HG02623 (cell line): ENCODE results near the gene RPF1.
"Not testable (repeated sequence)": the region's sequence is repeated elsewhere in the genome, so short reads cannot be mapped to it uniquely, and the experiment has no call there.

ENCODE experiments used
- ATAC-seq: cut with Tn5 transposase; IDR thresholded peaks from one replicate; pipeline ENCODE4 v1.9.1; 2021; ENCODE audit warnings: moderate library complexity; ENCODE audit not compliant: unreplicated experiment

Gene RPF1

GRCh38 chr1:84492726-84493125 lies 13.7 kb downstream of the RPF1 start:
- no peak for ATAC-seq

DNA sequence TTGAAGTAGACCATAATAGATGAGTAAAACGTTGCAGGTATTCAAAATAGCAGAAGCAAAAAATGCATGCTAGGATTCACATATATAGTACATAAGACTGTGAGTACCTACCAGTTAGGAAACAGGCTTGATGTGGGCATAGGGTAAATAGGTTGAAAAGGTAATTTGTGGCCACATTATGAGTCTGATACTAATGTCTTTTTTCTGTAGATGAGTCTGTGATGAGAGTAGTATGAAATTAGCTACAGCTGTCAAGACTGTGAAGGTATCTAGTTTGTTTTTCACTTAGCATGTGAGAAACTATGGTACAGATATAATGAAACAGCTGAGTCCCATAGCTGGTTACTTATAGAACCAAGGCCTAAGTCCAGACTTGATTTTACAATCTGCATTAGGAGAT lies 14.7 kb downstream of the RPF1 start:
- no peak for ATAC-seq

DNA sequence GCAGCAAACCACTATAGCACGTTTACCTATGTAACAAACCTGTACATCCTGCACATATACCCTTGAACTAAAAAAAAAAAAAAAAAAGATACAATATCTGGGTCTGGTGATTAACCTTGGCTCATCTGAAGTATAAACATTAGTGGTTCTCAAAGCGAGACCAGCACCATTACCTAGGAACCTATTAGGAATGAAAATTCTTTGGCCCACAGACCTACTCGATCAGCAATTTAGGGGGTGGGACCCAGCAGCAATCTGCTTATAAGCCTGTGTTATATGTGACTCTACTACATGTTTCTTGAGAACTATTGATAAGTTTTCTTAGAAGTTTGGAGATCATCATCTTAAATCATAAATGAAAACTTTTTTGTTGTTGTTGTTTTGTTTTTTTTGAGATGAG lies 17.4 kb downstream of the RPF1 start:
- no peak for ATAC-seq

DNA sequence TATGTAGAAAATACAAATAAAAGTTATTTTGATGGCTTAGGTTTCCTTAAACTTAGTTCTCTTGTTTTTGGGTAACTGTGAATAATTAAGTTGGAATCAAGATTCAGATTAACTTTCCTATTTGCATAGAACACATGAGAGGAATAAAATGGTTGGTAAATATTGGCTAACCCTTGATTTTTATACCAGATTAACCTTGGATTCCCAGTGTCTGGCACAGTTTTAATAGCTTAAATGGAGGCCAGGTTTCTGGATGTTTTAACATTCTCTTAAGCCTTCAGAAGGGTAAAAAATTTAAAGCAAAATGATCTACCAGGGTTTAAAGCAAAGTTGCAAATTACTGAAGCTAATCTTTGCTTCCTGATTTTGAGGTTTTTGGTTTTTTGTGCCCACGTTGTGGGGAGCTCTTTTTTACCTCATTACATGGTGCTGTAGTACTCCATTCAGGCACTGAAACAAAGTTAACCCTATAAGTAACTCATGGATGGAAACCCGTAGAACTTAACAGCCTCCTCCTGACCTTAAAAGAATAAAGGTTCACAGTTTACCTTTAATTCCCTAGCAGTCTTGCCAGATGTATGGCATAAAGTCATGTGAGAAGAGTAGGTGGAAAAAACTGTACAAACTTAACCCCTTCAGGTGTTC lies 18.7 kb downstream of the RPF1 start:
- no peak for ATAC-seq

DNA sequence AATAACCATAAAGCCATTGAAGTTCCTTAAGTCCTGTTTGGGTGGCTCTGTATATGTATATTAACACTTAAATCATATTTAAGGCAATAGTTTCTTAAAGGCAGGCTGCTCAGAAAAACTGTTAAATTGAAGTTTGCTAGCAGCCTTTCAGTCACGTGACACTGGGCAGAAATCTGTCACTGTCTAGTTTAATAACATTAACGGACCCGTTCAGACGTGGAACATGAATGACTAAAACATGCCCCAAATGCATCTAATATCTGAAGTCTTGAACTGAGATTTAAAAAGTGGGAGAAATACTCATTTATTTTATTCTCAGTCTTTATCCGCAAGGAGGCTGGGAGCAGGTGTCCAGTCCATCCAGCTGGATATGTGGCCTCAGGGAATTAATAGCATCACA lies 23.9 kb downstream of the RPF1 start:
- ATAC-seq = no peak

DNA sequence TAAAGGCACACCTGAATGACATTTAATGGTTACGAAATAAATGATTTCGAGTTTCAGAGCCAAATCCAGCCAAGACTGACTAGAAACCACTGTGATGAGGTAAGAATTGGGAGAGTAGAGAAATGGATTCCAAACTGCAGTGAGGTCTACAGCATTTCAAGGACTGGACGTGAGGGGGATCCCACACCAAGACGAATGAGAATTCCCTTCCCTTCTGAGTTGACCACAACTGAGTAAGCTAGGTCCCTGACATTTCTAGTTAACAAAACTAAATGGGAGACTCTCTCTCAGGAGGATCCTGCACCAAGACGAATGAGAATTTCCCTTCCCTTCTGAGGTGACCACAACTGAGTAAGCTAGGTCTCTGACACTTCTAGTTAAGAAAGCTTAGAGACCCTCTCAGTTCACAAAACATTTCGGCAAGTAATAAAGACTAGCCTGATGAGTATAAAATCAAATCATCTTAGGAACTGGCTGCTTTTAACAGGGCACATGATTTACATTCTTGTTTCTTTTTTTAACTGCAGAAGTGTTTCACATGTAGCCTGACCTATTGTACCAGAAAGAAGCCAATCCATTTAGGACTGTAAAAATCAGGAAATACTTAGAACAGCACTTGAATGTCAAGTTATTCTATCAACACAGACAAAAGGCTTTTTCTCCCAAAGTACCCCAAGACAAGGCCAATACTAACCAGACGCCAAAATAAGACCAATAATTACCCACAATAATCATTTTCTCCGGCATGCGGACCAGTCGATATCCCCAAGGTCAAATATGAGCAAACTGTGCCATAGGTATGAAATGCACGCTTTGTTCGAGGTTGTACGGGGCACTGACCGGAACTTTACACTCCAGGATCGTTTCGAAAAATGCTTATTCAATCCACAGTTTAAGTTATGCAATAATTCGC lies 25.8 kb downstream of the RPF1 start:
- ATAC-seq = no peak

DNA sequence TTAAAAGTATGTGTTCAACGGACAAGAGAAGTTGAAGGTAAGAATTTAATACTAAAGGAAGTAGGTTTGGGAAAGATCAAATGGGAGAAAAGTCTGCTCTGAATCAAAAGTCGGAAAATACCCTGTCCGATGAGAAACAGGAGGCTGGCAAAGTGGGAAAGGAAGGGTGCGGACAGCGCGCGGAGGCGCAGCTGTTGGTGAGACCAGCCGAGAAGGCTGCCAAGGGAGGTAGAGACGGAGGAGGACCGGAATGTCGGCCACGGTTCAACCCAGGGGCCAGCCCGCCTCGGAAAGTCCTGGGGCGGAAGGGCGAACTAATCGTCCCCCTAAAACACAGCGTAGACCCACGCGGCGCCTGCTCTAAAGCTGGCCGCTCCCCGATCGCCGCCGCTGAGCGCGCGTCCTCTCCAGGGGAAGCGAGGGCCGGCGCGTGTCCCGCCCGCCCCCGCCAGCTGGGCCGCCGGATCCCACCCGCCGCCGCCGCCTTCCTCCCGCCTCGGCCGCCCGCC lies 26.5 kb downstream of the RPF1 start:
- ATAC-seq = peak; percentile 29

GRCh38 chr1:84506002-84506728 lies 27.1 kb downstream of the RPF1 start, which contains the start of the genes GNG5 and SPATA1:
Gene GNG5, minus strand, starts transcription at chr1:84506581. Its CDS starts 490 bp downstream, at chr1:84506091.
Gene SPATA1, plus strand, starts transcription at chr1:84506386. Its CDS starts 9,974 bp downstream, at chr1:84516360.
- ATAC-seq = peak; percentile 69

DNA sequence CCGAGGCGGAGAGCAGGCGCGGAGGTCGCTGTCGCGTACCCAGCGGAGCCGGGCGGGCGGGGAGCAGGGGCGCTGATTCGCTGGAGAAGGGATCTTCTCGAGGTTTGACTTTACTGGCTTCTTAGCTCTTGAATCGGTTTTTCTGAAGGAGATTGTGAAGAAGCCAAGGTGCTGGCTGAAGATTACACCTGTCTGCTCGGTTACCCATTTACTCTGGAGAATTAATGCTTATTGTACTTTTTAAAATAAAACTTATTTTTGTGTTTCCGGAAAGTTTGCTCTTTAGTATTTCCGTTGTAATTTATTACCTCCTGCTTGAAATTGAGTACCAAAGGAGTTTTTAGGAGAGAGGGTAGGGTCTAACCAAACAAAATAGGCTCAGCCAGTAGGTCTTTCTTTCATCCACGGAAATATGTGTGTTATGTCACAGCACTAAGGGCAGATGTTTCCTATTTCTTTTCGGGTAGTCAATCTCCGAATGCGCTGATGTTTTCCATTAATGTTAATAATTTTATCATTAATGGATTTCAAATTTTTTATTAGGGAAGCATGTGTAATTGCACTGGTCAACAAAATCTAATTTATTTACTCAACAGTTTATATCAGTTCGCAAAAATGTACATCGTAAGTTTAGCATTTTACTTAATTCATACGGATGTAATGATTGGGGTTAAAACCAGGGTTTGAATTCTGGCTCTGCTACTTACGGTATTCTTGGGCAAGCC lies 27.8 kb downstream of the RPF1 start:
- ATAC-seq = no peak

GRCh38 chr1:84507887-84508286 lies 28.8 kb downstream of the RPF1 start:
- not testable (repeated sequence) for ATAC-seq

DNA sequence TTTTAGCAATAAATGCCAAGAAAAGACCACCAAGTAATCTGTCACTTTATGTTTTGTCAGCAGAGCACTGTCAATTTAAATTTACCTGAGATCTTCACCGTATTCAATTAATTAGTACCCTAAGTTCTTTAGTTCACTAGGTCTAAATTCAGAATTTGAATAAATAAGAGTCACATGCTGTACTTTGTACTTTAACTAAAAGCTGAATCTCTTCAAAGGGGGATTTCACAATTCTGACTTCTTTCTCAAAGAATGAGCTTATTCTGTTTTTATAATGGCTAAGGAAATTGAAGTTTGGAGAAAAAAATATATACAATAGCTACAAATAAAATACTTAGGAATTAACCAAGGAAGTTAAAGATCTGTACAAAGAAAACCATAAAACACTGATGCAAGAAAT lies 29.4 kb downstream of the RPF1 start:
- no peak for ATAC-seq

GRCh38 chr1:84509029-84509428 lies 30.0 kb downstream of the RPF1 start:
- no peak for ATAC-seq

- ATAC-seq = no peak
Measured at GRCh38 chr1:84510165-84510564, 31.1 kb downstream of the RPF1 start.

DNA sequence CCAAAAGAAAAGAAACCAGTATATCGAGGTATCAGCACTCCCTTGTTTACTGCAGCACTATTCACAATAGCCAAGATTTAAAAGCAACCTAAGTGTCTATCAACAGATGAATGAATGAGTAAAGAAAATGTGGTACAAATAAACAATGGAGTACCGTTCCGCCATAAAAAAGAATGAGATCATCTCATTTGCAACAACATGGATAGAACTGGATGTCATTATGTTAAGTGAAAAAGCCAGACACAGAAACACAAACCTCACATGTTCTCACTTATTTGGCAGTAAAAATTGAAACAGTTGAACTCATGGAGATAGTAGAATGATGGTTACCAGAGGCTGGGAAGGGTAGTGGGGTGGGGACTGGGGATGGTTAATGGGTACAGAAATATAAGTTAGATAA lies 31.6 kb downstream of the RPF1 start:
- no peak for ATAC-seq

DNA sequence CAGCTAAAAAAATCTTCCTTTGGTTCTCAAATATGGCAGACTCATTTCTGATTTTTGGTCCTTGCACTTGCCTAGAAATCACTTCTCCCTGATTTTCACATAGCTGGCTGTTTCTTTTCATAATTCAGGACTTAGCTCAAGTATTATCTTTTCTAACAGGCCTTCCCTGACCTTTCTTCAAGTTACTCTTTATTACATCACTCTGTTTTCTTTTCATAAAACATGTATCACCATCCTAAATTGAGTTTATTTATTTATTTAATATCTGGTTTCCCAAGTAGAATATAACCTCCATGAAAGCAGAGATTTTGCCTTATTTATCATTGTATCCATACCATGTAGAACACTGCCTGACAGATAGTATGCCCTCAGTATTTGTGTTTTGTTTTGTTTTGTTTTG lies 45.5 kb downstream of the RPF1 start:
- ATAC-seq = no peak

DNA sequence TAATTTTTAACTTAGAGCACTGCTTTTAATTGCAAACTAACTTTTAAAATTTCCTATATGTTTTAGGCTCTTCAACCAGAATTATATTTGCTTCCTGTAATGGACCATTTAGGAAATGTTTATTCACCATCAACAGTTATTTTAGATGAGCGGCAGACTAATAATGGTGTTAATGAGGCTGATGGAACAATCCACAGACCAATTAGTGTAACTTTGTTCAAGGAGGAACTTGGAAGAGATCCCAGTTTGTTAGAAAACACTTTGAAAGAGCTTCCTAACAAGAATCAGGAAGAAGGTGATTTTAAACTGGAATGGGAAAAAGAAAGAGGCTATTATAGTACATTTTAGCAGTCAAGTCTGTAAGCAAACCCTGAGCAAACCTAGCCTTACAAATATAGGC lies 46.7 kb downstream of the RPF1 start:
- ATAC-seq = no peak

DNA sequence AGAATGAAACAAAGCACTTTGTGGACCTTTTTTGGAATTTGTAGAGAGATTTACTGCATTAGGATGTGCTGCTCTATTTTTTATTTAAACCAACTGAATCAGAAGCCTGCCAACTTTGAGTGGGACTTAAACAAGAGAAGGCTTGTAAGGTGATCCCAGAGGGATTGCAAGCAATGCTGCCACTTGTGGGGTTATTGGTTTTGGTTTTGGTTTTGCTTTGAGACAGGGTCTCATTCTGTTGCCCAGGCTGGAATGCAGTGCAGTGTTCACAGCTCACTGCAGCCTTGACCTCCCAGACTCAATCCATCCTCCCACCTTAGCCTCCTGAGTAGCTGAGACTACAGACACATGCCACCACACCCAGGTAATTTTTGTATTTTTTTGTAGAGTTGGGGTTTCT lies 59.5 kb downstream of the RPF1 start:
- peak; percentile 71 for ATAC-seq

DNA sequence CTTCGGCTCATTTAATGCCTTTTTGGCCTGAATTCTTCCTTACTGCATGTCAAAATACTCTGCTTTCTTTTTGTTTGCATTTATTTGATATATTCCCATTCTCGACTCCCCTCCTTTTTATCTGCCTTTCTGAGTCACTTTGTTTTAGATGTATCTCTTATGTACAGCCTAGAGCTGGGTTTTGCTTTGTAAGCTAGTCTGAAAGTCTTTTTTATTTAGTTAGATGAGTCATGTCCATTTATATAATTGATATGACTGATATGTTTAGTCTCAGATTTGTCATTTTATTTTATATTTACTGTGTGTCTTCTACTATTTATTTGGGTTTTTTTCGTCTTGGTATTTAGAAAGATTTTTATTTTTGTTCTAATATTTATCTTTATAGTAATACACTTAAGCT lies 60.9 kb downstream of the RPF1 start:
- ATAC-seq = no peak

DNA sequence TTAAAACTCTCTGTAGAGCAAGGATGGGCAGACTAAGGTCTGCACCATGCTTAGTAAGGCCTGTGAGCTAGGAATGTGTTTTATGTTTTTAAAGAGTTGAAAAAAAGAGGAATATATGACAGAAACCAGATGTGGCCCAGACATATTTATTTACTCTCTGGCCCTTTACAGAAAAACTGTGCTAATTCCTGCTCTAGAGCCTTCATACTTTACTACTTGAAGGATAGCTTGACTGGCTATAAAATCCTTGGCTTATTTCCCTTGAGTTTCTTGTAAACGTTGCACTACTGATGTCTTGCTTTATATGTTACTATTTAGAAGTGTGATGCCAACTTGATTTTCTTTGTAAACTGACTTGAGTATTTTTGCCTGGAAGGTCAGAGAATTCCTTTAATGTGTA lies 61.7 kb downstream of the RPF1 start:
- no peak for ATAC-seq

DNA sequence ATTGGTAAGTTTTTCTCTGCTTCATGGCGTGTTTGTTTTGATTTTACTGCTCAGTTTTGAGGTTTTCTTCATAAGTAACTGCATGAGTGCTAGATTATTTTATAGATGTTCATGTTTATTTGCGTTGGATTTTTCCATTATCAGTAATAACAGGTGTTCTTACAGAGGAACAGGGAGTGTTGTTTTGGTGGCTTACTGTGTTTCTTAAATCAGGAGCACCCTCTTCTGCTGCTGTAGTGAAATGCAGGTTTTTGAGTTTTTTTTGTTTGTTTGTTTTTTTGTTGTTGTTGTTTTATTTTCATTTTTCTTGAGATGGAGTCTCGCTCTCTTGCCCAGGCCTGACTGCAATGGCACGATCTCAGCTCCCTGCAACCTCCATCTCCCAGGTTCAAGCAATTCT lies 62.6 kb downstream of the RPF1 start:
- ATAC-seq = no peak
